ENCODE data around the gene NIT2. TPM values are rescaled to one million over a fixed set of nuclear protein-coding genes. Genes with fewer than 3 reads are reported as not detected.
A peak's percentile ranks its signal among the peaks of the same experiment; 100 is the strongest.

Gene NIT2
- total and polyA plus RNA-seq, 2 of the 4 experiments (the other 2 are of a cell fraction), result 12.4 to 27.1 TPM

GRCh38 chr3:100403362-100404249 lies 69.0 kb downstream of the NIT2 start:
- peak overlapping the region; percentile 37 for H3K4ac ChIP-seq (ENCODE audit: low read depth, low read length)
- 0 out of 2 replicates have a peak overlapping the region, but pooled peaks have one; percentile 16 for H3K14ac ChIP-seq (replicated peaks; ENCODE audit: low read depth, low read length)
- DNase-seq (no peak), ATAC-seq (ENCODE audit: low read depth) (no peak)
- H2BK120ac ChIP-seq (ENCODE audit: low read depth, low read length), result 0 out of 2 replicates have a peak overlapping the region, but pooled peaks have one; percentile 30
- no peaks in the 10 kb centered on the region; the same call in 1 of the 2 replicates for H3K9me1 ChIP-seq (ENCODE audit: insufficient read depth, low read length)
- H3K27me3 ChIP-seq (ENCODE audit: control insufficient read depth, insufficient read depth, low read length), result no peaks in the 10 kb centered on the region
- H2AK5ac ChIP-seq (ENCODE audit: low read depth, low read length), result no peak overlapping the region
- H4K5ac ChIP-seq (ENCODE audit: low read depth, low read length), result peak overlapping the region; percentile 67; the same call in 1 of the 2 replicates
- H3K18ac ChIP-seq (ENCODE audit: low read depth, low read length), result 0 out of 2 replicates have a peak overlapping the region, but pooled peaks have one; percentile 40
- intact Hi-C loops (cut with micrococcal nuclease) (loop anchor here (5.0 kb wide), 1 partner anchor 89 kb away; the partner anchor contains the start of gene TMEM45A), dilution Hi-C loops (cut with HindIII; ENCODE audit: low sequenced_read_pairs, unreplicated experiment) (no loop called here), in situ Hi-C loops (cut with MboI; ENCODE audit: low sequenced_read_pairs) (no loop called here)
- peak overlapping the region; percentile 95 for H2BK5ac ChIP-seq (ENCODE audit: low read depth, low read length, poor library complexity, severe bottlenecking)
- H4K8ac ChIP-seq (ENCODE audit: low read depth in 2 of 2, low read length in 2 of 2), result peak overlapping the region; percentile 60 to 74; a peak in 3 of 4 replicates
- H3K56ac ChIP-seq (ENCODE audit: extremely low read depth, insufficient read depth, low read length), result no peak overlapping the region
- peaks cover 2% of the 10 kb centered on the region; the same call in 1 of the 2 replicates for H3K36me3 ChIP-seq (ENCODE audit: control insufficient read depth, insufficient read depth, low read length)
- 0 out of 2 replicates have a peak, but pooled peaks cover 2% of the 10 kb centered on the region for H3K9me3 ChIP-seq (ENCODE audit: control insufficient read depth, insufficient read depth, low read length)
- no TSS peak for BruUV-seq (replicated peaks)
- H2BK15ac ChIP-seq (ENCODE audit: low read depth, low read length), result no peak overlapping the region
- CTCF ChIA-PET, result interaction anchor here (0.6 to 1.5 kb wide), 3 partner anchors 12 to 47 kb away, joined by 3 to 5 read pairs (median 3); no protein-coding TSS in a partner anchor
- peaks cover 13% of the 10 kb centered on the region; the same call in 1 of the 2 replicates for H4K20me1 ChIP-seq (ENCODE audit: insufficient read depth, low read length)
- H3K4me2 ChIP-seq (ENCODE audit: low read depth, low read length), result peak overlapping the region; percentile 83
- no peaks in the 10 kb centered on the region for H3K4me1 ChIP-seq (ENCODE audit: control insufficient read depth, insufficient read depth, low read length)
- H2BK20ac ChIP-seq (ENCODE audit: low read depth, low read length), result no peak overlapping the region
- peaks cover 5 to 38% of the 10 kb centered on the region in 2 experiments; a peak in 3 of 4 replicates for H3K79me1 ChIP-seq (ENCODE audit: low read depth in 1 of 2, low read length in 2 of 2)
- H3K9ac ChIP-seq (ENCODE audit: low read depth, low read length), result peak overlapping the region; percentile 60
- peak overlapping the region; percentile 40 for H3K4me3 ChIP-seq (ENCODE audit: insufficient read depth, low read depth, low read length)
- H2AFZ ChIP-seq (replicated peaks; ENCODE audit: low read length, poor library complexity), result peak overlapping the region; percentile 80
- H3K27ac ChIP-seq (ENCODE audit: insufficient read depth, low read length), result peak overlapping the region; percentile 23; the same call in 1 of the 2 replicates
- POLR2A ChIA-PET (ENCODE audit: unreplicated experiment), result interaction anchor here (0.7 kb wide), 2 partner anchors 107 to 699 kb away, joined by 13 to 15 read pairs; no protein-coding TSS in a partner anchor
- 20% methylated on average over 1 of the region's 5 CpGs; no CpG with 5 or more reads in 1 of the 2 experiments for WGBS, 2 experiments (ENCODE audit: extremely low coverage in 2 of 2, insufficient read length in 1 of 2)
- H4K91ac ChIP-seq (ENCODE audit: insufficient read depth, low read depth, low read length), result peak overlapping the region; percentile 27
- H3K23ac ChIP-seq (ENCODE audit: low read depth, low read length), result peak overlapping the region; percentile 66; the same call in 1 of the 2 replicates
- H2AK9ac ChIP-seq (replicated peaks; ENCODE audit: low read depth, low read length, poor library complexity), result no peak overlapping the region
- TF ChIP-seq, protein P1, sequence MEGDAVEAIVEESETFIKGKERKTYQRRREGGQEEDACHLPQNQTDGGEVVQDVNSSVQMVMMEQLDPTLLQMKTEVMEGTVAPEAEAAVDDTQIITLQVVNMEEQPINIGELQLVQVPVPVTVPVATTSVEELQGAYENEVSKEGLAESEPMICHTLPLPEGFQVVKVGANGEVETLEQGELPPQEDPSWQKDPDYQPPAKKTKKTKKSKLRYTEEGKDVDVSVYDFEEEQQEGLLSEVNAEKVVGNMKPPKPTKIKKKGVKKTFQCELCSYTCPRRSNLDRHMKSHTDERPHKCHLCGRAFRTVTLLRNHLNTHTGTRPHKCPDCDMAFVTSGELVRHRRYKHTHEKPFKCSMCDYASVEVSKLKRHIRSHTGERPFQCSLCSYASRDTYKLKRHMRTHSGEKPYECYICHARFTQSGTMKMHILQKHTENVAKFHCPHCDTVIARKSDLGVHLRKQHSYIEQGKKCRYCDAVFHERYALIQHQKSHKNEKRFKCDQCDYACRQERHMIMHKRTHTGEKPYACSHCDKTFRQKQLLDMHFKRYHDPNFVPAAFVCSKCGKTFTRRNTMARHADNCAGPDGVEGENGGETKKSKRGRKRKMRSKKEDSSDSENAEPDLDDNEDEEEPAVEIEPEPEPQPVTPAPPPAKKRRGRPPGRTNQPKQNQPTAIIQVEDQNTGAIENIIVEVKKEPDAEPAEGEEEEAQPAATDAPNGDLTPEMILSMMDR (conservative IDR thresholded peaks at IDR 0.05; ENCODE audit: low read depth, low read length), result no peak
- TF ChIP-seq BHLHE40 (IDR thresholded peaks at IDR 0.05; ENCODE audit: low read depth, low read length) (no peak), MAFK (IDR thresholded peaks at IDR 0.05; ENCODE audit: low read depth, low read length) (no peak), CHD1 (IDR thresholded peaks at IDR 0.05; ENCODE audit: low read depth, low read length) (no peak), NFE2L2 (IDR thresholded peaks at IDR 0.05; ENCODE audit: low read depth, low read length) (no peak), SMC3 (IDR thresholded peaks at IDR 0.05; ENCODE audit: low read depth, low read length) (no peak), POLR2A (IDR thresholded peaks at IDR 0.05; ENCODE audit: low read depth, low read length) (no peak), RAD21 (IDR thresholded peaks at IDR 0.05; ENCODE audit: low read length) (no peak), RFX5 (IDR thresholded peaks at IDR 0.05; ENCODE audit: low read depth, low read length) (no peak), ELK1 (IDR thresholded peaks at IDR 0.05; ENCODE audit: borderline replicate concordance, low read depth, low read length) (no peak), MAZ (IDR thresholded peaks at IDR 0.05; ENCODE audit: borderline replicate concordance, low read depth, low read length) (no peak), FOS (IDR thresholded peaks at IDR 0.05; ENCODE audit: low read depth, low read length) (no peak)
- TF ChIP-seq, protein P2, sequence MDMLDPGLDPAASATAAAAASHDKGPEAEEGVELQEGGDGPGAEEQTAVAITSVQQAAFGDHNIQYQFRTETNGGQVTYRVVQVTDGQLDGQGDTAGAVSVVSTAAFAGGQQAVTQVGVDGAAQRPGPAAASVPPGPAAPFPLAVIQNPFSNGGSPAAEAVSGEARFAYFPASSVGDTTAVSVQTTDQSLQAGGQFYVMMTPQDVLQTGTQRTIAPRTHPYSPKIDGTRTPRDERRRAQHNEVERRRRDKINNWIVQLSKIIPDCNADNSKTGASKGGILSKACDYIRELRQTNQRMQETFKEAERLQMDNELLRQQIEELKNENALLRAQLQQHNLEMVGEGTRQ (IDR thresholded peaks at IDR 0.05; ENCODE audit: low read depth, low read length), result no peak
